Omental fat pad (tissue), 4 donors: ENCODE results near the gene RBM41. TPM values are rescaled to one million over a fixed set of nuclear protein-coding genes. Genes with fewer than 3 reads are reported as not detected.
A peak's percentile ranks its signal among the peaks of the same experiment; 100 is the strongest.

Experiments
- ATAC-seq: fragments of 150-250 bp; one replicate; pipeline ENCODE4 v1.9.1; 2016; ENCODE audit warnings: mild to moderate bottlenecking, moderate library complexity; ENCODE audit not compliant: low FRiP score
- DNase-seq: peaks from one replicate; pipeline ENCODE4 v3.0.0-alpha.2; 2019; ENCODE audit warnings: low spot score
- total RNA-seq, 4 donors: library from RNA; depleted of rRNA; stranded (reverse); fragments of >200 nt; gene quantifications; one replicate each; pipeline ENCODE4 v1.1.0, GENCODE V29; 2016
- TF ChIP-seq, protein P1 (sequence below), 3 donors: fragments of 450-650 bp; IDR thresholded peaks; one replicate each; pipeline ENCODE4 v1.5.1; 2016 to 2017; ENCODE audit warnings: antibody characterized with exemption in 3 of 3, mild to moderate bottlenecking in 3 of 3, moderate library complexity in 2 of 3

The RBM41 gene
- total RNA-seq, 4 donors from 2014 or later, result 8.5 to 21.0 (median 10.9) TPM

GRCh38 chrX:107146670-107147069 lies 28.0 kb upstream of the RBM41 start:
- DNase-seq (no peak), ATAC-seq (no peak)

DNA sequence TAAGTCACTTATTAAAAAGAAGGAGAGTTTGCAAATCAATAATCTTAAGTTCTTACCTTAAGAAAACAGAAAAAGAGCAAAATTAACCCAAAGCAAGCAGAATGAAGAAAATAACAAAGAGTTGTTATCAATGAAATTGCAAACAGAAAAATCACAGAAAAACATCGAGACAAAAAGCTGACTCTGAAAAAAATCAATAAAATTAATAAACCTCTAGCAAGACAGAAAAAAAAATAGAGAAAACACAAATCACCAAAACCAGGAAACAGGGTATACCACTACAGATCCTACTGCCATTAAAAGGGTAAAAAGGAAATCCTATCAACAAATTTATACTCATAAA lies 17.3 kb upstream of the RBM41 start:
- TF ChIP-seq, protein P1, sequence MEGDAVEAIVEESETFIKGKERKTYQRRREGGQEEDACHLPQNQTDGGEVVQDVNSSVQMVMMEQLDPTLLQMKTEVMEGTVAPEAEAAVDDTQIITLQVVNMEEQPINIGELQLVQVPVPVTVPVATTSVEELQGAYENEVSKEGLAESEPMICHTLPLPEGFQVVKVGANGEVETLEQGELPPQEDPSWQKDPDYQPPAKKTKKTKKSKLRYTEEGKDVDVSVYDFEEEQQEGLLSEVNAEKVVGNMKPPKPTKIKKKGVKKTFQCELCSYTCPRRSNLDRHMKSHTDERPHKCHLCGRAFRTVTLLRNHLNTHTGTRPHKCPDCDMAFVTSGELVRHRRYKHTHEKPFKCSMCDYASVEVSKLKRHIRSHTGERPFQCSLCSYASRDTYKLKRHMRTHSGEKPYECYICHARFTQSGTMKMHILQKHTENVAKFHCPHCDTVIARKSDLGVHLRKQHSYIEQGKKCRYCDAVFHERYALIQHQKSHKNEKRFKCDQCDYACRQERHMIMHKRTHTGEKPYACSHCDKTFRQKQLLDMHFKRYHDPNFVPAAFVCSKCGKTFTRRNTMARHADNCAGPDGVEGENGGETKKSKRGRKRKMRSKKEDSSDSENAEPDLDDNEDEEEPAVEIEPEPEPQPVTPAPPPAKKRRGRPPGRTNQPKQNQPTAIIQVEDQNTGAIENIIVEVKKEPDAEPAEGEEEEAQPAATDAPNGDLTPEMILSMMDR (IDR thresholded peaks at IDR 0.05), result no peak

More at GRCh38 chrX:107146670-107147069, 28.0 kb upstream of the RBM41 start:
- TF ChIP-seq, protein P1 (IDR thresholded peaks at IDR 0.05), result no peak

GRCh38 chrX:107135049-107135964 lies 16.7 kb upstream of the RBM41 start:
- TF ChIP-seq, protein P1 (IDR thresholded peaks at IDR 0.05), result no peak
- ATAC-seq, result peak; percentile 71
- DNase-seq, result no peak

More for the DNA sequence above, 17.3 kb upstream of the RBM41 start:
- ATAC-seq (no peak), DNase-seq (no peak)

- no peak for DNase-seq
These were observed 5.1 kb upstream of the RBM41 start for GRCh38 chrX:107123750-107124149.

DNA sequence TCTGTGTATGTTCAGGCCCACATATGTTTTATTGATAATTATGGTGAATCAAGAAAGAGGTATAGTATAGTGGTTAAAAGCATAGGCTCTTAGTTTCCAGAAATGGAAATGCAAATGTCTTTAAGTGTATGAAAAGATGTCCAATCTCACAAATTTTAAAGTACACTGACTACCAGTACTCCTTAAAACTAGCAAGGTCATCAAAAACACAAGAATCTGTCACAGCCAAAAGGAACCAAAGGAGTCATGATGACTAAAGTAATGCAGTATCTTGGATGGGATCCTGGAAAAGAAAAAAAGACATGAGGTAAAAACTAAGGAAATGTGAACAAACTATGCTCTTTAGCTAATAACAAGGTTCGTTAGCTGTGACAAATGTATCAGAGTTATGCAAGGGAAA lies 661 bp upstream of the RBM41 start:
- no peak for DNase-seq
- TF ChIP-seq, protein P1 (IDR thresholded peaks at IDR 0.05), result no peak
- ATAC-seq, result no peak

More at GRCh38 chrX:107123750-107124149, 5.1 kb upstream of the RBM41 start:
- ATAC-seq, result no peak
- TF ChIP-seq, protein P1 (IDR thresholded peaks at IDR 0.05), result no peak

DNA sequence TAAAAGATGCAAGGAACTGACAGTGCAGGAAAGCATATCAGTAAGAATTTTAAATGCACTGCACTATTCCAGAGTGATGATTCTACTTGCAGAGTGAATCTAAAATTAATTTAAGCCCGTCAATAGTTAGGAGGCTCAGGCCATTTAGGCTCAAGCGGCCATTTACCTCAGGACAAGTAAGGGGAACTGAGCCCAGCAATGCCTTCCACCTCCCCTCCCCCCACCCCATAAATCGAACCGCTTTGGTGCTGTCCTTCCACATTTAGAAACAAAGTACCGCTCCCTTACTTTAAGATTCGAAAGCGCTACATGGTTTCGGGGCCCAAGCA lies 665 bp downstream of the RBM41 start:
- ATAC-seq (no peak), DNase-seq (no peak)
- TF ChIP-seq, protein P1 (IDR thresholded peaks at IDR 0.05), result no peak

DNA sequence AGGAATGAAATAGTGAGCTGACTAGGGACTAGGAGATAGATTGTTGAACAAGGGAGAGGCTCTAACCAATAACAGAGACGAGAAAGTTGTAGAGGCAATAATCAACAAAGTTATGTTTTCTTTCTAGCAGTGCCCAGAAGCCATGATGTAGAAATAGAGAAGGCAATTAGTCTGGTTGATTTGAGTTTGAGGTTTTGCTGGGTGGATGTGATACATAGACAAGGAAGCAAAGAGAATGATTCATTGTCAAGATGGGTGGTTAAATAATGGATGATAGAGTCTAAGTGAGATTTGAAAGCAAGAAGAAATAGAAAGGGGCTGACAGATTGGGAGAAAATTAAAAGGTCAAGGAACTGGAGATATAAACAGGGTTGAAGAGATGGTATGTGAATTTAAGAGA lies 11.2 kb downstream of the RBM41 start:
- ATAC-seq (no peak), DNase-seq (no peak)
- TF ChIP-seq, protein P1 (IDR thresholded peaks at IDR 0.05), result no peak
